Stimulated activated CD8-positive, alpha-beta memory T cell treated with anti-CD3 and anti-CD28 coated beads, Interleukin-2, amount 100 ng/mL, for 1 hour (primary cell): Measurements from ENCODE around the gene MAP7D2.
"Not testable (repeated sequence)": the region's sequence is repeated elsewhere in the genome, so short reads cannot be mapped to it uniquely, and the experiment has no call there.

ENCODE experiments used
- DNase-seq, 2 donors: peaks; one replicate each; pipeline ENCODE4 v3.0.0-alpha.2; 2020; ENCODE audit warnings: low read depth in 2 of 2

The MAP7D2 gene

GRCh38 chrX:20116577-20117240 lies at the start of gene MAP7D2:
Gene MAP7D2 (minus strand): TSS chrX:20116907. CDS start chrX:20116879, 28 bp downstream.
- no peak for DNase-seq

- DNase-seq = not testable (repeated sequence)
Observed at GRCh38 chrX:20162516-20162915, 45.8 kb upstream of the MAP7D2 start.

GRCh38 chrX:20159797-20160385 lies 43.2 kb upstream of the MAP7D2 start:
- DNase-seq = no peak

- DNase-seq = no peak
Observed at GRCh38 chrX:20151689-20152088, 35.0 kb upstream of the MAP7D2 start.

GRCh38 chrX:20149326-20149725 lies 32.6 kb upstream of the MAP7D2 start:
- no peak for DNase-seq

- no peak for DNase-seq
Observed at GRCh38 chrX:20147561-20147960, 30.9 kb upstream of the MAP7D2 start.

- DNase-seq = no peak
Observed at GRCh38 chrX:20144491-20144890, 27.8 kb upstream of the MAP7D2 start.

GRCh38 chrX:20143561-20143960 lies 26.9 kb upstream of the MAP7D2 start:
- DNase-seq = no peak

- DNase-seq = no peak
Observed at GRCh38 chrX:20143111-20143510, 26.4 kb upstream of the MAP7D2 start.

GRCh38 chrX:20141281-20142220 lies 24.8 kb upstream of the MAP7D2 start, which contains the start of gene EIF1AX:
Gene EIF1AX (minus strand): TSS chrX:20141838. CDS start chrX:20141640, 198 bp downstream.
- DNase-seq = peak; percentile 87 to 97

GRCh38 chrX:20140420-20140819 lies 23.7 kb upstream of the MAP7D2 start:
- no peak for DNase-seq

GRCh38 chrX:20139966-20140365 lies 23.3 kb upstream of the MAP7D2 start:
- DNase-seq = no peak

GRCh38 chrX:20135944-20136343 lies 19.2 kb upstream of the MAP7D2 start:
- no peak for DNase-seq

GRCh38 chrX:20132666-20133065 lies 16.0 kb upstream of the MAP7D2 start:
- no peak for DNase-seq

- no peak for DNase-seq
Observed at GRCh38 chrX:20130357-20130756, 13.7 kb upstream of the MAP7D2 start.

- DNase-seq = no peak
Observed at GRCh38 chrX:20129547-20129946, 12.8 kb upstream of the MAP7D2 start.

- no peak for DNase-seq
Observed at GRCh38 chrX:20128670-20129069, 12.0 kb upstream of the MAP7D2 start.

- DNase-seq = not testable (repeated sequence)
Observed at GRCh38 chrX:20127440-20127839, 10.7 kb upstream of the MAP7D2 start.

- DNase-seq = not testable (repeated sequence)
Observed at GRCh38 chrX:20126833-20127232, 10.1 kb upstream of the MAP7D2 start.

- DNase-seq = no peak
Observed at GRCh38 chrX:20124964-20125363, 8.3 kb upstream of the MAP7D2 start.

- no peak for DNase-seq
Observed at GRCh38 chrX:20118065-20118824, 1.5 kb upstream of the MAP7D2 start.
